ENCODE results near the gene TMEM94.

TMEM94 gene

DNA sequence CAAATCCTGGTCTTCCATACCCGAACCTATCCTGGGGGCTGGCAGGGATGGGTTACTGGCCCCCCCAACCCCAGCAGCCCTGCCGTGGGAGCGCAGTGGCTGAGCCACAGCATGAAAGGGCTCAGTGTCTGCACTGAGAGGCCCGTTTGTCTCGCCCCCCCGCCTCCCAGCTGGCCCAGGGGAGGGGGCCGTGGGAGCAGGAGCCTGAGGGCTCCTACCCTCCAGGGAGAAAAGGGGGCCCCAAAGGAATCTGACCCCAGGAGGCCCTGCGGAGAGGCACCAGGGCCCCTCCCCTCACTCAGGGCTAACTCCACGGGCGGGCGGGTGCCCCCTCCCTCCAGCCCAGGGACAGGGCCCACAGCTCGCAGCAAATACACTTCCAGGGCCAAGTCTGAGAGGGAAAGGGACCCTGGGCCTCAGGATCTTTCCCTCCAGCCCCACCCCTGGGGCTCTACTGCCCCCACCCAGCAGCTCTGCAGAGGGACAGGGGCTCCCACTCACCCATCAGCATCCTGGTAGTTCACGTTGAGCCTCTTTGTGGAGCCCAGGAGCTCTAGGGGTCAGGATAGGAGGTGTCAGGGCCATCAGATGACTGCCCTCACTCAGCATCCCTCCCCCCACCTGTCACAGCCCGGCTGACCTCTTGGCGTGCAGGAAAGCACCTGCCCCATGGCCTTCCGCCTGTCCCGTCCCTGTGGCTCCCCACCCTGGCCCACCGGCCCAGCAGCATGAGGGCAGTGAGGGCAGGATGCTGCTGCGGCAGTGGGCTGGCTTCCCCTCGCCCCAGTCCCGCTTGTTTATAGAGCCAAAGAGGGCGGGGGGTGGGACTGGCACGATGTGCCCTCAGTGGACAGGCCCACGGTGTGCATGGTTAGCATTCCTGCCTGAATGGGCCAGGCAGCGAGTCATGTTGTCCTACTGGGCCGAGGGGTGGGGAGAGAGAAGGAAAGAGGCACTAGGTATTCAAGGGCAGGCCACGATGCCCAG, 51.6 kb downstream of the TMEM94 start:
- TF ChIP-seq CTCF (IDR thresholded peaks at IDR 0.05; ENCODE audit: insufficient read depth, low read depth, low read length, missing control alignments): no peak
- no peak overlapping the region for H3K4me3 ChIP-seq (ENCODE audit: low read depth, low read length)
- DNase-seq (ENCODE audit: low read depth): no peak

DNA sequence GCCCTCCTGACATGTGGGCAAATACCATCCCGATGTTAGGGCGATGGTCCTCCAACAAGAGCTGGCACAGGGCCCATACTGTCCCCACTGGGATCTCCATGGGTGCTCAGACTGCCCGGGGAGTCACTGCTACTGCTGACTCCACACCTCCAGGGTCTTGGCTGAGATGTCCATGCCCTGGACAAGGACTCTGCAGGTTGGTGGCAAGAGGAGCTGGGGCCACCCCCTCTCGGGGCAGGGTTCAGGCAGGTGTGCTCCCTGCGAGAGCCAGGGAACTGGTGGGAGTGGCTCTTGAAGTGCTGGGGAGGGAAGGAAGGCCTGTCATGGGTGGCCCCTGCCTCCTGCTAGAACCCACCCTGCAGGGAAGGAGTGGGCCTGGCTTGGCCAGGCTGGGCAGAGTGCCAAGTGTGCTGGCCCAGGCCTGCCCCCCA, 52.5 kb downstream of the TMEM94 start:
- no peak for DNase-seq (ENCODE audit: low read depth)
- TF ChIP-seq CTCF (IDR thresholded peaks at IDR 0.05; ENCODE audit: insufficient read depth, low read depth, low read length, missing control alignments): no peak
- H3K4me3 ChIP-seq (ENCODE audit: low read depth, low read length): no peak overlapping the region

DNA sequence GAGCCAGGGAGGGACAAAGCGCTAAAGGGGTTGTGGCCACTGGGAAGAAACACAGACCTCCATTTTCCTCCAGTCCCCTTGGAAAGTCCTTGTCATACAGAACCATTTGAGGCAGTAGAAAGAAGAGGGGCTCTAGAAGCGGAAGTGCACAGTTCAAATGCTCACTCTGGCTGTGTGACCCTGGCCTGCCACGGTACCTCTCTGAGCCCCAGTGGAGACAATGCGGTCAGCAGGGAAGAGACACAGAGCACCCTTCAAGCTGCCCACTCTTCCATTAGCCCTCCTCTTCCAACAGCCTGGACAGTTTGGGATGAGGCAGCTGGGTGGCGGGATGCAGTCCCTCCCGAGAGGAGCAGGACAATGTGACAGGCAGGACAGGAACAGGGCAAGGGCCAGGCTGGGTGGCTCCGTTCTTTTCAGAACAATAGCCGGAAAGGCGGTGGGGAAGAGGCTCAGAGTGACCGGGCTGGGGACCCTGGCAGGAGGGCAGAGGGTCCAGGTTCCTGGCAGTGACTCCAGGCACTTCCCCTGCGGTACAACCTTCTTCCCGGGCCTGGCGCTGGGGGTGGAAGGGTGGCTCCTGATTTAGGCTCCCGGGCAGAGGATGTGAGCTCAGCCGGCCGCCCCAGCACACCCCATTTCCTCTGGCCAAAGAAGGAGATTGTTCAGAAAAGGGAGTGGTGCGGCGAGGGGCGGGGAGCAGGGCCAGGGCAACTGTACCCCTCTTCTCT, 53.3 kb downstream of the TMEM94 start:
- no peak overlapping the region for H3K4me3 ChIP-seq (ENCODE audit: low read depth, low read length)
- TF ChIP-seq CTCF (IDR thresholded peaks at IDR 0.05; ENCODE audit: insufficient read depth, low read depth, low read length, missing control alignments): no peak
- DNase-seq (ENCODE audit: low read depth): no peak

- no peak for TF ChIP-seq CTCF (IDR thresholded peaks at IDR 0.05; ENCODE audit: insufficient read depth, low read depth, low read length, missing control alignments)
- H3K4me3 ChIP-seq (ENCODE audit: low read depth, low read length): no peak overlapping the region
- no peak for DNase-seq (ENCODE audit: low read depth)
Measured at GRCh38 chr17:75511270-75511609, 54.8 kb downstream of the TMEM94 start.

DNA sequence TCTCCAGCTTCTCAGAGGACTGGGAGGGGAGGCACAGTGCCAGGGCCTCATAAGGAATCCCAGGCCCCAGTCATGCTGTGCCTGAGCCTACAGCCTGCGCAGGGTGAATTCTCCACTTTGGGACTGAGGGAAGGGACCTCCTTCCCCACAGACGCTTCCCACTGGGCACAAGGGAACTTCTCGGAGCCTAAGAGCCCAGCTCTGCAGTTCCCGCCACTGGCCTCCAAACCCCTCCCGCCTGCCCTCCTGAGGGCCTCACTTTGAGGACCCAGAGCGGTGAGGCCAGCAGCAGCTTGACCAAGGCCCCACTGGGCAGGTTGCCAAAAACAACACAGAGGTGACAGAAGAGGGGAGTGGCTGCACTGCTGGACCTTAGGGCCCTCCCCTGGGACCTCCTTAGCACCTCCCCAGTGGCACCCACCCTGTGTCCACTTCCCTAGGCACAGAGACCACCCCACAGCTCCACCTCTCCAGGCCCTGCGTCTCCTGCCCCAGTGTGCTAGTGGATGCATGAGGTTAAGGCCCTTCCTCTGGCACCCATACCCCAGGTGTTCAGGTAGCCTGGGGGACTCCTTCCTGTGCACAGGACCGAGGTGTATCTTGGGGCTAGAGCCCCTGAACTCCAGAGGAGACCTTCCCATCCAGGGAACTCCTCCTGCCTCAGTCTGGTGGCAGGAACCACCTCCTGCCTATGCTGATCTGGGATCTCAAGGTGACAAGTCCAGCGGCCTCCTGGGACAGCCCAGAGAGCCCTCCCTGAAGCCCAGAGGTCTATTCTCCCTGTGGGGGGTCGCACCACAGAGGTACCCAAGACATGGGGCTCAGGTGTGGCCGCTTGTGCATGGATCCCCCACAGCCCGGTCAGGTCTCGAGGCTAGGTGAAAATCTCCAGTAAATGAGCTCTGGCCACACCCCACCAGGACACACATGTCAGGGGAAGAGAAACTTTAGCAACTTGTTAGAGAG, 55.5 kb downstream of the TMEM94 start:
- H3K4me3 ChIP-seq (ENCODE audit: low read depth, low read length): no peak overlapping the region
- no peak for TF ChIP-seq CTCF (IDR thresholded peaks at IDR 0.05; ENCODE audit: insufficient read depth, low read depth, low read length, missing control alignments)
- no peak for DNase-seq (ENCODE audit: low read depth)

DNA sequence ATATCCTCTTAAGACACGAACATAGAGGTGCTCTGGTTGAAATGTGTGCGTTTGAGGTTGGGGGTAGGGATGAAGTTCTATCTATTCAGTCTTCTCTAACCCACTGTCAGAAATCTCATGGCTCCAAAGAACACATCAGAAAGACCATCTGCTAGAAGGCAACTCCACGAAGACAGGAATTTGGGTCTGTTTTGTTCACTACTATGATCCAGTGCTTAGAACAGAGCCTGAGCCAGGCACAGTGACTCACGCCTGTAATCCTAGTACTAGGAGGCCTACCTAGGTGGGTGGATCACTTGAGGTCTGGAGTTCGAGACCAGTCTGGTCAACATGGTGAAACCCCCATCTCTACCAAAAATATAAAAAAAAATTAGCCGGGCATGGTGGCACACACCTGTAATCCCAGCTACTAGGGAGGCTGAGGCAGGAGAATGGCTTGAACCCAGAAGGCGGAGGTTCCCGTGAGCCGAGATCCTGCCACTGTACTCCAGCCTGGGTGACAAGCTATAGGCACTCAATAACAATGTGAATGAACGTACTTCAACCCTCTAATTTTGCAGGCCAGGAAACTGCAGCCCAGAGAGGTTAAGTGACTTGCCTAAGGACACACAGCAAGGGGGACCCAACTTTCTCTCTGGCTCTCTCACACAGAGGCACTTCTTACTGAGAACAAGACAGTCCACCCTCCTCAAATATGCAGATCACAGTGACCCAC, 56.6 kb downstream of the TMEM94 start:
- H3K4me3 ChIP-seq (ENCODE audit: low read depth, low read length): no peak overlapping the region
- TF ChIP-seq CTCF (IDR thresholded peaks at IDR 0.05; ENCODE audit: insufficient read depth, low read depth, low read length, missing control alignments): no peak
- no peak for DNase-seq (ENCODE audit: low read depth)
